ENCODE data around the gene SIX3. TPM values are rescaled to one million over a fixed set of nuclear protein-coding genes. Genes with fewer than 3 reads are reported as not detected.
A peak's percentile ranks its signal among the peaks of the same experiment; 100 is the strongest.

Gene SIX3
- total and polyA plus RNA-seq, 2 donors (not counting 3 experiments of a cell fraction or from before 2014, with no cell fraction given): not detected

- no peak for DNase-seq (ENCODE audit: low read depth, low spot score)
- H4K20me1 ChIP-seq (replicated peaks; ENCODE audit: control insufficient read depth, extremely low read depth, insufficient read depth, low read length): no peaks in the 10 kb centered on the region
- H3K9ac ChIP-seq (replicated peaks; ENCODE audit: extremely low read depth, insufficient read depth, low read length): no peak overlapping the region
- ChIA-PET POLR2A (no interaction called here), CTCF (interaction anchor here (1.0 to 4.4 kb wide), 11 partner anchors 8 to 929 kb away, joined by 3 to 38 read pairs (median 5); no protein-coding TSS in a partner anchor)
- TF ChIP-seq POLR2A (IDR thresholded peaks at IDR 0.05; ENCODE audit: low read depth, low read length) (no peak), POLR2AphosphoS5 (IDR thresholded peaks at IDR 0.05; ENCODE audit: insufficient read depth, low read depth, low read length) (no peak), EZH2 (IDR thresholded peaks at IDR 0.05; ENCODE audit: borderline replicate concordance, low read depth, low read length, severe bottlenecking) (no peak), GATA2 (IDR thresholded peaks at IDR 0.05; ENCODE audit: insufficient read depth, insufficient read length, low read depth, low read length) (no peak), MAX (IDR thresholded peaks at IDR 0.05; ENCODE audit: insufficient read depth, insufficient read length) (no peak), CTCF (IDR thresholded peaks at IDR 0.05; ENCODE audit: extremely low read depth in 1 of 2, insufficient read depth in 1 of 2, low read depth in 1 of 2, low read length in 2 of 2) (no peak), FOS (IDR thresholded peaks at IDR 0.05; ENCODE audit: borderline replicate concordance, insufficient read depth, low read length) (no peak), MYC (IDR thresholded peaks at IDR 0.05; ENCODE audit: low read depth, low read length) (no peak), JUN (IDR thresholded peaks at IDR 0.05; ENCODE audit: borderline replicate concordance, insufficient read depth, insufficient read length, low read depth) (no peak)
- peak overlapping the region in 1 of 3 experiments; percentile 35 for H3K4me3 ChIP-seq (replicated peaks in 1 of 3; ENCODE audit: insufficient read depth in 1 of 3, low read depth in 1 of 3, low read length in 3 of 3)
- no TSS peak for BruUV-seq (replicated peaks)
- H3K4me2 ChIP-seq (ENCODE audit: insufficient read depth, low read length): no peak overlapping the region
- intact Hi-C loops (cut with micrococcal nuclease): no loop called here
- H2AFZ ChIP-seq (ENCODE audit: low read depth, low read length): peak overlapping the region; percentile 78
- H3K27ac ChIP-seq (ENCODE audit: insufficient read depth, low read depth, low read length): no peak overlapping the region
- H3K27me3 ChIP-seq (ENCODE audit: control insufficient read depth in 2 of 2, insufficient read depth in 2 of 2, low read length in 2 of 2): peaks cover 2 to 11% of the 10 kb centered on the region in 2 experiments
- H3K9me1 ChIP-seq (replicated peaks; ENCODE audit: control insufficient read depth, extremely low read depth, insufficient read depth, low read length): no peaks in the 10 kb centered on the region
- no peaks in the 10 kb centered on the region for H3K4me1 ChIP-seq (ENCODE audit: control insufficient read depth, extremely low read depth, insufficient read depth, low read length)
- no peaks in the 10 kb centered on the region for H3K9me3 ChIP-seq (replicated peaks; ENCODE audit: control insufficient read depth, insufficient read depth, low read length)
- dilution Hi-C loops (cut with MboI; ENCODE audit: extremely low pct_ligation_motif_present, low sequenced_read_pairs): no loop called here
- no peaks in the 10 kb centered on the region for H3K36me3 ChIP-seq (ENCODE audit: control insufficient read depth in 2 of 2, extremely low read depth in 1 of 2, insufficient read depth in 2 of 2, low read length in 2 of 2)
- no peak for FAIRE-seq
- H3K79me2 ChIP-seq (ENCODE audit: control insufficient read depth, insufficient read depth, low read length): no peaks in the 10 kb centered on the region
Observed at GRCh38 chr2:44972771-44973535, 31.5 kb downstream of the SIX3 start.
